Neural progenitor cell (in vitro differentiated cells): ENCODE results near the gene PCDH17. TPM values are rescaled to one million over a fixed set of nuclear protein-coding genes. Genes with fewer than 3 reads are reported as not detected.

Experiments used
- DNase-seq: peaks from one replicate; pipeline ENCODE4 v3.0.0-alpha.2; 2016; ENCODE audit warnings: low spot score
- H2AFZ ChIP-seq: fragments of 200-600 bp; sonication (generic); replicated peaks from 2 replicates; pipeline ENCODE4 v1.6.1; 2016; ENCODE audit warnings: antibody characterized with exemption
- H3F3A ChIP-seq: fragments of 200-600 bp; sonication (generic); 2 replicates; pipeline ENCODE4 v1.6.1; 2016; ENCODE audit warnings: antibody characterized with exemption, low read depth
- H3K27ac ChIP-seq: fragments of 200-600 bp; sonication (generic); 2 replicates; pipeline ENCODE4 v1.5.1; 2016; ENCODE audit warnings: mild to moderate bottlenecking
- H3K27me3 ChIP-seq: fragments of 200-600 bp; sonication (generic); 2 replicates; pipeline ENCODE4 v1.6.1; 2016; ENCODE audit warnings: mild to moderate bottlenecking, moderate library complexity
- H3K36me3 ChIP-seq: fragments of 200-600 bp; sonication (generic); 2 replicates; pipeline ENCODE4 v1.5.1; 2016
- H3K4me1 ChIP-seq: fragments of 200-600 bp; sonication (generic); 2 replicates; pipeline ENCODE4 v1.6.1; 2016; ENCODE audit warnings: mixed run types
- H3K4me2 ChIP-seq: fragments of 200-600 bp; sonication (generic); 2 replicates; pipeline ENCODE4 v1.6.1; 2016
- H3K4me3 ChIP-seq: fragments of 200-600 bp; sonication (generic); 2 replicates; pipeline ENCODE4 v1.5.1; 2016
- H3K79me2 ChIP-seq: fragments of 200-600 bp; sonication (generic); 2 replicates; pipeline ENCODE4 v1.6.1; 2016; ENCODE audit warnings: low read depth
- H3K9ac ChIP-seq: fragments of 200-600 bp; sonication (generic); 2 replicates; pipeline ENCODE4 v1.6.1; 2016
- H3K9me3 ChIP-seq: fragments of 200-600 bp; sonication (generic); 2 replicates; pipeline ENCODE4 v1.5.1; 2016; ENCODE audit warnings: low read depth
- H4K20me1 ChIP-seq: fragments of 200-600 bp; sonication (generic); 2 replicates; pipeline ENCODE4 v1.6.1; 2016; ENCODE audit warnings: low read depth
- H3K27ac Mint-ChIP-seq: 3 replicates; pipeline ENCODE4 v1.8.0; 2021; ENCODE audit warnings: mixed read lengths
- H3K27me3 Mint-ChIP-seq: 2 replicates; pipeline ENCODE4 v1.8.0; 2022; ENCODE audit warnings: low read depth, mild to moderate bottlenecking, inconsistent platforms, moderate library complexity, mixed read lengths; ENCODE audit not compliant: insufficient read depth
- H3K36me3 Mint-ChIP-seq: 3 replicates; pipeline ENCODE4 v1.8.0; 2021; ENCODE audit warnings: mixed read lengths
- H3K4me1 Mint-ChIP-seq: 3 replicates; pipeline ENCODE4 v1.8.0; 2021; ENCODE audit warnings: mixed read lengths
- H3K4me3 Mint-ChIP-seq: 3 replicates; pipeline ENCODE4 v1.8.0; 2021; ENCODE audit warnings: mild to moderate bottlenecking, moderate library complexity, mixed read lengths
- H3K9me3 Mint-ChIP-seq: 3 replicates; pipeline ENCODE4 v1.8.0; 2020; ENCODE audit warnings: mixed read lengths
- EZH2 ChIP-seq: fragments of 200-600 bp; sonication (generic); IDR thresholded peaks from 2 replicates; pipeline ENCODE4 v1.6.1; 2017; ENCODE audit warnings: antibody characterized with exemption, mild to moderate bottlenecking, moderate library complexity
- EZH2phosphoT487 ChIP-seq: fragments of 200-600 bp; sonication (generic); IDR thresholded peaks from 2 replicates; pipeline ENCODE4 v1.6.1; 2017; ENCODE audit warnings: antibody characterized with exemption
- total RNA-seq: library from RNA; depleted of rRNA; stranded (reverse); fragments of >200 nt; gene quantifications from 2 replicates; pipeline ENCODE4 v1.2.3, GENCODE V29; 2015; ENCODE audit warnings: low replicate concordance
- TF ChIP-seq, protein P1 (sequence below): fragments of 200-600 bp; sonication (generic); IDR thresholded peaks from 2 replicates; pipeline ENCODE4 v1.5.1; 2017; ENCODE audit warnings: antibody characterized with exemption, mild to moderate bottlenecking

The PCDH17 gene
- total RNA-seq, 1 donor from 2014 or later: 5.3 TPM

GRCh38 chr13:57760951-57761350, 129.4 kb downstream of the PCDH17 start:
- Mint-ChIP-seq H3K9me3 (no peaks in the 10 kb centered on the region), H3K27ac (no peak overlapping the region), H3K27me3 (no peaks in the 10 kb centered on the region), H3K4me3 (no peak overlapping the region), H3K4me1 (no peaks in the 10 kb centered on the region), H3K36me3 (no peaks in the 10 kb centered on the region)
- Histone ChIP-seq H3K9ac (no peak overlapping the region), H3K36me3 (no peaks in the 10 kb centered on the region), H2AFZ (no peak overlapping the region), H4K20me1 (no peaks in the 10 kb centered on the region), H3K27me3 (no peaks in the 10 kb centered on the region), H3K4me2 (no peak overlapping the region), H3K9me3 (no peaks in the 10 kb centered on the region), H3F3A (no peaks in the 10 kb centered on the region), H3K4me1 (no peaks in the 10 kb centered on the region), H3K4me3 (no peak overlapping the region), H3K27ac (no peak overlapping the region), H3K79me2 (no peaks in the 10 kb centered on the region)
- no peak for DNase-seq
- TF ChIP-seq, protein P1, sequence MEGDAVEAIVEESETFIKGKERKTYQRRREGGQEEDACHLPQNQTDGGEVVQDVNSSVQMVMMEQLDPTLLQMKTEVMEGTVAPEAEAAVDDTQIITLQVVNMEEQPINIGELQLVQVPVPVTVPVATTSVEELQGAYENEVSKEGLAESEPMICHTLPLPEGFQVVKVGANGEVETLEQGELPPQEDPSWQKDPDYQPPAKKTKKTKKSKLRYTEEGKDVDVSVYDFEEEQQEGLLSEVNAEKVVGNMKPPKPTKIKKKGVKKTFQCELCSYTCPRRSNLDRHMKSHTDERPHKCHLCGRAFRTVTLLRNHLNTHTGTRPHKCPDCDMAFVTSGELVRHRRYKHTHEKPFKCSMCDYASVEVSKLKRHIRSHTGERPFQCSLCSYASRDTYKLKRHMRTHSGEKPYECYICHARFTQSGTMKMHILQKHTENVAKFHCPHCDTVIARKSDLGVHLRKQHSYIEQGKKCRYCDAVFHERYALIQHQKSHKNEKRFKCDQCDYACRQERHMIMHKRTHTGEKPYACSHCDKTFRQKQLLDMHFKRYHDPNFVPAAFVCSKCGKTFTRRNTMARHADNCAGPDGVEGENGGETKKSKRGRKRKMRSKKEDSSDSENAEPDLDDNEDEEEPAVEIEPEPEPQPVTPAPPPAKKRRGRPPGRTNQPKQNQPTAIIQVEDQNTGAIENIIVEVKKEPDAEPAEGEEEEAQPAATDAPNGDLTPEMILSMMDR: no peak
- TF ChIP-seq EZH2: no peak
- no peak for TF ChIP-seq EZH2phosphoT487

GRCh38 chr13:57763689-57764088, 132.1 kb downstream of the PCDH17 start:
- Mint-ChIP-seq H3K27ac (no peak overlapping the region), H3K4me3 (no peak overlapping the region), H3K36me3 (no peaks in the 10 kb centered on the region), H3K27me3 (no peaks in the 10 kb centered on the region), H3K4me1 (no peaks in the 10 kb centered on the region), H3K9me3 (no peaks in the 10 kb centered on the region)
- Histone ChIP-seq H3K9me3 (no peaks in the 10 kb centered on the region), H3K79me2 (no peaks in the 10 kb centered on the region), H3K4me3 (no peak overlapping the region), H3K4me1 (no peaks in the 10 kb centered on the region), H3K9ac (no peak overlapping the region), H2AFZ (no peak overlapping the region), H4K20me1 (no peaks in the 10 kb centered on the region), H3K27me3 (no peaks in the 10 kb centered on the region), H3K27ac (no peak overlapping the region), H3F3A (no peaks in the 10 kb centered on the region), H3K4me2 (no peak overlapping the region), H3K36me3 (no peaks in the 10 kb centered on the region)
- DNase-seq: no peak
- TF ChIP-seq EZH2phosphoT487 (no peak), EZH2 (no peak)
- TF ChIP-seq, protein P1: no peak
